ENCODE measurements around the gene NQO2. TPM values are rescaled to one million over a fixed set of nuclear protein-coding genes. Genes with fewer than 3 reads are reported as not detected.

NQO2 gene
- total and polyA plus RNA-seq, 2 of the 13 experiments (the other 11 are each of a cell fraction or from before 2014, with no cell fraction given), result 32.2 to 56.5 TPM

- H4K20me1 ChIP-seq (ENCODE audit: insufficient read depth, low read length), result no peaks in the 10 kb centered on the region
- no peak overlapping the region for H3K9ac ChIP-seq (ENCODE audit: insufficient read depth, low read depth, low read length)
- BruUV-seq (replicated peaks), result no TSS peak
- CTCF ChIA-PET (ENCODE audit: low intra/inter-chr PET ratio, low total read pairs), result interaction anchor here (1.9 to 2.4 kb wide), 2 partner anchors 60 to 104 kb away, joined by 8 to 22 read pairs; no protein-coding TSS in a partner anchor
- no peak for TF ChIP-seq MIER2 (CRISPR knock-in tag; IDR thresholded peaks at IDR 0.05)
- TF ChIP-seq CEBPB (IDR thresholded peaks at IDR 0.05; ENCODE audit: borderline replicate concordance, low read depth, low read length), result peak; percentile 54; the same call in 1 of the 2 replicates
- TF ChIP-seq ZBTB49 (CRISPR knock-in tag; IDR thresholded peaks at IDR 0.05; ENCODE audit: borderline replicate concordance), result no peak
- TF ChIP-seq, protein P1, sequence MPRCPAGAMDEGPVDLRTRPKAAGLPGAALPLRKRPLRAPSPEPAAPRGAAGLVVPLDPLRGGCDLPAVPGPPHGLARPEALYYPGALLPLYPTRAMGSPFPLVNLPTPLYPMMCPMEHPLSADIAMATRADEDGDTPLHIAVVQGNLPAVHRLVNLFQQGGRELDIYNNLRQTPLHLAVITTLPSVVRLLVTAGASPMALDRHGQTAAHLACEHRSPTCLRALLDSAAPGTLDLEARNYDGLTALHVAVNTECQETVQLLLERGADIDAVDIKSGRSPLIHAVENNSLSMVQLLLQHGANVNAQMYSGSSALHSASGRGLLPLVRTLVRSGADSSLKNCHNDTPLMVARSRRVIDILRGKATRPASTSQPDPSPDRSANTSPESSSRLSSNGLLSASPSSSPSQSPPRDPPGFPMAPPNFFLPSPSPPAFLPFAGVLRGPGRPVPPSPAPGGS (CRISPR knock-in tag; IDR thresholded peaks at IDR 0.05), result no peak
- no peak for TF ChIP-seq SUZ12 (IDR thresholded peaks at IDR 0.05; ENCODE audit: low read depth, low read length)
- TF ChIP-seq TARDBP (CRISPR knock-in tag; IDR thresholded peaks at IDR 0.05), result no peak
- no peak for TF ChIP-seq ZNF232 (CRISPR knock-in tag; IDR thresholded peaks at IDR 0.05; ENCODE audit: borderline replicate concordance)
- TF ChIP-seq ZNF510 (CRISPR knock-in tag; IDR thresholded peaks at IDR 0.05; ENCODE audit: low read depth), result peak; percentile 63; the same call in 1 of the 2 replicates
- TF ChIP-seq RORA (CRISPR knock-in tag; IDR thresholded peaks at IDR 0.05), result no peak
- no peak for TF ChIP-seq ZNF382 (CRISPR knock-in tag; IDR thresholded peaks at IDR 0.05; ENCODE audit: borderline replicate concordance)
- no peak for TF ChIP-seq FOSL1 (CRISPR knock-in tag; IDR thresholded peaks at IDR 0.05; ENCODE audit: borderline replicate concordance)
- TF ChIP-seq ZSCAN22 (CRISPR knock-in tag; IDR thresholded peaks at IDR 0.05), result no peak
- no peak for TF ChIP-seq CENPX (CRISPR knock-in tag; IDR thresholded peaks at IDR 0.05)
- no peak for TF ChIP-seq THYN1 (CRISPR knock-in tag; IDR thresholded peaks at IDR 0.05; ENCODE audit: borderline replicate concordance, low read depth)
- TF ChIP-seq HDAC1 (CRISPR knock-in tag; IDR thresholded peaks at IDR 0.05), result no peak; the same call in 1 of the 2 replicates
- TF ChIP-seq CREM (IDR thresholded peaks at IDR 0.05), result no peak
- TF ChIP-seq CREM (CRISPR knock-in tag; IDR thresholded peaks at IDR 0.05), result no peak
- no peak for TF ChIP-seq NFKB2 (CRISPR knock-in tag; IDR thresholded peaks at IDR 0.05; ENCODE audit: borderline replicate concordance)
- TF ChIP-seq, protein P2, sequence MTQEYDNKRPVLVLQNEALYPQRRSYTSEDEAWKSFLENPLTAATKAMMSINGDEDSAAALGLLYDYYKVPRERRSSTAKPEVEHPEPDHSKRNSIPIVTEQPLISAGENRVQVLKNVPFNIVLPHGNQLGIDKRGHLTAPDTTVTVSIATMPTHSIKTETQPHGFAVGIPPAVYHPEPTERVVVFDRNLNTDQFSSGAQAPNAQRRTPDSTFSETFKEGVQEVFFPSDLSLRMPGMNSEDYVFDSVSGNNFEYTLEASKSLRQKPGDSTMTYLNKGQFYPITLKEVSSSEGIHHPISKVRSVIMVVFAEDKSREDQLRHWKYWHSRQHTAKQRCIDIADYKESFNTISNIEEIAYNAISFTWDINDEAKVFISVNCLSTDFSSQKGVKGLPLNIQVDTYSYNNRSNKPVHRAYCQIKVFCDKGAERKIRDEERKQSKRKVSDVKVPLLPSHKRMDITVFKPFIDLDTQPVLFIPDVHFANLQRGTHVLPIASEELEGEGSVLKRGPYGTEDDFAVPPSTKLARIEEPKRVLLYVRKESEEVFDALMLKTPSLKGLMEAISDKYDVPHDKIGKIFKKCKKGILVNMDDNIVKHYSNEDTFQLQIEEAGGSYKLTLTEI (CRISPR knock-in tag; conservative IDR thresholded peaks at IDR 0.05), result no peak
- H3K27ac ChIP-seq (ENCODE audit: extremely low read length, insufficient read depth, low read length), result no peak overlapping the region
- no peak for ATAC-seq
- H3K4me3 ChIP-seq (replicated peaks in 1 of 3; ENCODE audit: insufficient read depth in 1 of 3, low read depth in 2 of 3, low read length in 3 of 3), result no peak overlapping the region
- POLR2A ChIA-PET, result no interaction called here
- no peaks in the 10 kb centered on the region for H3K79me2 ChIP-seq (ENCODE audit: insufficient read depth, low read length)
- in situ Hi-C loops (cut with HindIII; ENCODE audit: extremely low pct_ligation_motif_present, low pct_unique_long_range_greater_than_20kb) (no loop called here), intact Hi-C loops (cut with micrococcal nuclease; ENCODE audit: unreplicated experiment) (loop anchor here (5.0 to 10.0 kb wide), 3 partner anchors 105 to 1462 kb away; no protein-coding TSS in a partner anchor)
- WGBS (ENCODE audit: low lambda C conversion rate), result 26% methylated on average over 11 of the region's 11 CpGs
- no peak overlapping the region for H2AFZ ChIP-seq (ENCODE audit: low read length)
- no peak for FAIRE-seq
- H3K36me3 ChIP-seq (replicated peaks in 1 of 2; ENCODE audit: control insufficient read depth in 1 of 2, insufficient read depth in 2 of 2, low read length in 2 of 2), result no peaks in the 10 kb centered on the region
- peaks cover 0 to 12% of the 10 kb centered on the region in 2 experiments; a peak in 3 of 5 replicates for H3K27me3 ChIP-seq (ENCODE audit: control insufficient read depth in 1 of 2, insufficient read depth in 2 of 2, low read length in 2 of 2)
- H3K9me3 ChIP-seq (ENCODE audit: low read length), result no peaks in the 10 kb centered on the region
- H3K4me2 ChIP-seq (ENCODE audit: low read depth, low read length), result no peak overlapping the region; the same call in 1 of the 2 replicates
- H3K4me1 ChIP-seq (ENCODE audit: insufficient read depth, low read length), result peaks cover 44% of the 10 kb centered on the region
- no peak for DNase-seq (ENCODE audit: low spot score)
These were observed 57.5 kb downstream of the NQO2 start for GRCh38 chr6:3057063-3057770.
